ENCODE data around the gene COX8A. TPM values are rescaled to one million over a fixed set of nuclear protein-coding genes. Genes with fewer than 3 reads are reported as not detected.

Gene COX8A
- total and polyA plus RNA-seq, 2 of the 8 experiments (the other 6 are each of a cell fraction or from before 2014, with no cell fraction given), result 365 to 1,720 TPM

GRCh38 chr11:63974259-63975143, at the start of gene COX8A (continued):
- TF ChIP-seq MAFK (IDR thresholded peaks at IDR 0.05; ENCODE audit: low read depth, low read length), result no peak
- TF ChIP-seq POLR2A (IDR thresholded peaks at IDR 0.05; ENCODE audit: control extremely low read depth in 1 of 2, low read depth in 2 of 2, low read length in 2 of 2), result peak; percentile 56 to 84
- TF ChIP-seq ASH2L (IDR thresholded peaks at IDR 0.05; ENCODE audit: low read length), result peak; percentile 80
- TF ChIP-seq NANOG (IDR thresholded peaks at IDR 0.05; ENCODE audit: insufficient read depth, low read depth, low read length, poor library complexity, severe bottlenecking), result no peak
- no peak for TF ChIP-seq SRF (IDR thresholded peaks at IDR 0.05; ENCODE audit: low read depth, low read length)
- TF ChIP-seq RXRA (IDR thresholded peaks at IDR 0.05; ENCODE audit: insufficient read depth, low read depth, low read length), result no peak
- TF ChIP-seq CTCF (IDR thresholded peaks at IDR 0.05; ENCODE audit: control extremely low read depth in 1 of 3, insufficient read depth in 1 of 3, low read depth in 1 of 3, low read length in 3 of 3), result no peak
- peak; percentile 95 for TF ChIP-seq CREB1 (IDR thresholded peaks at IDR 0.05)
- TF ChIP-seq SIRT6 (IDR thresholded peaks at IDR 0.05; ENCODE audit: low read length), result no peak
- no peak; the same call in 1 of the 2 replicates for TF ChIP-seq KDM5A (IDR thresholded peaks at IDR 0.05; ENCODE audit: low read length)
- TF ChIP-seq TBP (IDR thresholded peaks at IDR 0.05; ENCODE audit: low read depth, low read length), result peak; percentile 47; the same call in 1 of the 2 replicates
- no peak for TF ChIP-seq NRF1 (IDR thresholded peaks at IDR 0.05; ENCODE audit: low read depth, low read length)
- TF ChIP-seq SIX5 (IDR thresholded peaks at IDR 0.05; ENCODE audit: low read depth, low read length), result no peak
- TF ChIP-seq CHD2 (IDR thresholded peaks at IDR 0.05; ENCODE audit: low read length), result peak; percentile 46; the same call in 1 of the 2 replicates
- no peak for TF ChIP-seq EZH2 (IDR thresholded peaks at IDR 0.05; ENCODE audit: low read depth, low read length, severe bottlenecking)
- TF ChIP-seq BRCA1 (IDR thresholded peaks at IDR 0.05; ENCODE audit: low read depth, low read length), result no peak
- TF ChIP-seq ATF2 (IDR thresholded peaks at IDR 0.05; ENCODE audit: low read length), result no peak; the same call in 1 of the 2 replicates
- TF ChIP-seq RFX5 (IDR thresholded peaks at IDR 0.05; ENCODE audit: borderline replicate concordance, low read depth, low read length), result 0 out of 2 replicates have a peak, but pooled peaks have one; percentile 11
- TF ChIP-seq YY1 (IDR thresholded peaks at IDR 0.05; ENCODE audit: low read depth, low read length), result peak; percentile 98
- TF ChIP-seq KDM1A (IDR thresholded peaks at IDR 0.05; ENCODE audit: borderline replicate concordance, low read length), result no peak
- TF ChIP-seq SP4 (IDR thresholded peaks at IDR 0.05; ENCODE audit: low read length), result peak; percentile 66; the same call in 1 of the 2 replicates
